HG03103 (cell line): ENCODE results near the gene RUFY3.
"Not testable (repeated sequence)": the region's sequence is repeated elsewhere in the genome, so short reads cannot be mapped to it uniquely, and the experiment has no call there.

ENCODE experiments used
- ATAC-seq: cut with Tn5 transposase; IDR thresholded peaks from one replicate; pipeline ENCODE4 v1.9.1; 2021; ENCODE audit warnings: low read depth; ENCODE audit not compliant: unreplicated experiment

RUFY3 gene

DNA sequence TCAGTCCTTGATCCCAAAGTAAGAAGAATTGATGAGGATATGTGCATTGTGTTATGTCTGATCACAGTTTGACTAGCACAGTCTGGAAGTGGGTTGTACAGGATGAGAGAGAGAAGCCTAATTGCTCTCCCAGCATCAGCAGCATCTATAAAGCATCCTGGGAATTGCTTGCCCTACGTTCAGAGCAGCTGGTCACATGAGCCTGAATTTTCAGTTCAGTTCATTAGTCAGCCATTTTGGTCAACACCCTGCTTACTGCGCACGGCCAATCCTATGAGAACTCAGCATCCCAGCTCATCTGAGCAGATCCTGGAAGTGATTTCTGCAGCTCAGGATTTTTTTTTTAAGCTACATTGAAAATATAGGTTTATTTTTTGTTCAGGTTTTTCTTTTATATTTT is at the start of gene RUFY3:
Gene RUFY3, plus strand, starts transcription at position 218 of the 400 bp plus-strand sequence. CDS start 610 bp downstream, outside the sequence.
- no peak for ATAC-seq

DNA sequence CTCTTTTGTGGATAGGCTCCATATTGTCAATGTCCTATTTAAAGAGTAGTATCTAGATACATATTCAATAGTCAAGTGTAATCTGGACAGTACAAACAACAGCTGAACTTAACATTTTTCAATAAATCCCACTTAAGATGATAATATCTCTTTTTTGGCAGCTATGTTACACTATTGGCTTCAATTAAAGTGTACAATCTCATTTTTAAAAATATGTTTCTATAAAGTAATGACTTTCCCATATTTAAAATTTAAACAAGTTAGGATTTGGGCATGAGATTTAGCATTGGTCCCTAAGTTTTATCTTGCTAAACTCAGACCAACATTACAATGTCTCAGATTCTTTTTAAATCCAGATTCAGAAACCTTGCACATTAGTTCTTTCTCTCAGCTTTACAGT is 47.6 kb upstream of the RUFY3 start:
- no peak for ATAC-seq

- no peak for ATAC-seq
Measured at GRCh38 chr4:70674731-70675130, 47.0 kb upstream of the RUFY3 start.

DNA sequence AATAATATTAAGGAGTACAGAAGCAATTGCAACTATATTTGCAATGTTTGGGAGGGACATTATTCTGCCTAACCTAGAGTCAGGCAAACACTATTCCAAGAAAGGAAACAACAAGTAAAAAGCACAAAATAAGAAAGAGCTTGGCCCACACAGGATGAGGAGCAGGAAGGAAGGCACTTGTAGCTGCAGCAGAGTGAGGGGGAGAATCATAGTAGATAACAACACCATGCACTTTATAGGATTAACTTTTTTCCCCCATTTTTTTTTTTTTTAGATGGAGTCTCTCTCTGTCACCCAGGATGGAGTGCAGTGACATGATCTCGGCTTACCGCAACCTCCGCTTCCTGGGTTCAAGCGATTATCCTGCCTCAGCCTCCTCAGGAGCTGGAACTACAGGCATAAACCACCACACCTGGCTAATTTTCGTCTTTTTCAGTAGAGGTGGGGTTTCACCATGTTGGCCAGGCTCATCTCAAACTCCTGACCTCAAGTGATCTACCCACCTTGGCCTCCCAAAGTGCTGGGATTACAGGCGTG is 45.1 kb upstream of the RUFY3 start:
- ATAC-seq = no peak

- peak; percentile 77 for ATAC-seq
Measured at GRCh38 chr4:70678383-70678999, 43.3 kb upstream of the RUFY3 start.

DNA sequence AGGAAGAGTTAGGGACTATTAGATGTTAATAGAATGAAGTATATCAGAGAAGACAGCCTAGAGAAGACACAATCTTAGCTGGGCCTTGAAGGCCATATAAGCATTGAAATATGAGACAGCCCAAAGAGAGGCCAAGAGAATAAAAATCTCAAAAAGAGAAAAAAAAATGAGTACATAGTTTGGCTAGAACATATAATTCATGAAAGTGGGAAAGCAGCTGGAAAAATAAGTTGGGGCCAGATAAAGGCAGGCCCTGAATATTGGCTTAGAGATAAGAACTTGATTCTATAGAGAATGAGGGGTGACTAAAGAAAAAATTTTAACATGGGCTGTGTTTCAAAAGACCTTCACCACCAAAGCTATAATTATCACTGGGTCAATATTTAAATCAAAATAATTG is 40.8 kb upstream of the RUFY3 start:
- ATAC-seq = no peak

- ATAC-seq = no peak
Measured at GRCh38 chr4:70681704-70682103, 40.1 kb upstream of the RUFY3 start.

DNA sequence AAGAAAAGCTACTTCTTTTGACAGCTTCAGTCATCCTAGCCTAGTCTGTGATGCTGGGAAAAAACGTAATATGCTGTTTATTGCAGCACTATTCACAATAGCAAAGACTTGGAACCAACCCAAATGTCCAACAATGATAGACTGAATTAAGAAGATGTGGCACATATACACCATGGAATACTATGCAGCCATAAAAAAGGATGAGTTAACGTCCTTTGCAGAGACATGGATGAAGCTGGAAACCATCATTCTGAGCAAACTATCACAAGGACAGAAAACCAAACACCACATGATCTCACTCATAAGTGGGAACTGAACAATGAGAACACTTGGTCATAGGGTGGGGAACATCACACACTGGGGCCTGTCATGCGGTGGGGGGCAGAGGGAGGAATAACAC is 39.6 kb upstream of the RUFY3 start:
- ATAC-seq = not testable (repeated sequence)

- no peak for ATAC-seq
Measured at GRCh38 chr4:70687392-70687791, 34.4 kb upstream of the RUFY3 start.

- peak; percentile 90 for ATAC-seq
Measured at GRCh38 chr4:70687821-70688794, 33.7 kb upstream of the RUFY3 start, which contains the start of gene UTP3. Gene UTP3 (plus strand): TSS chr4:70688532. CDS start chr4:70688678, 146 bp downstream.

GRCh38 chr4:70688795-70689231 is 33.0 kb upstream of the RUFY3 start:
- no peak for ATAC-seq

DNA sequence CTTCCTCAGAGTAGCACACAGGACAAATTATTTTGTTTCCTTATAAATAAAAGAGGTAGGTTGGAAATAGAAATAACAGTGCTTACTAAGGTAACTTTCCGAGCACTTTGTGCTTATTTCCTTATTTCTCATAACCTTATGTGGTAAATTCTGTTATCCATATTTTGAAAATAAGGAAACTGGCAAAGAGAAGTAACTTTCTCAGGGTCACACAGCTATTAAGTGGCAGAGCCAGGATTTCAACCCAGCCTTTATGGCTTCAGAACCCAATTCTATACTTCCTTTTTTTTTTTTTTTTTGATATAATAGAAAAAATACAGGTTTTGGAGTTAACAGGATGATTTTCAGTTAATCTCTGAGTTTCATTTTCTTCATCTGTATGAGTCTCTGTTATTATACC is 30.1 kb upstream of the RUFY3 start:
- no peak for ATAC-seq

- ATAC-seq = not testable (repeated sequence)
Measured at GRCh38 chr4:70694633-70695032, 27.1 kb upstream of the RUFY3 start.

- ATAC-seq = not testable (repeated sequence)
Measured at GRCh38 chr4:70698435-70698834, 23.3 kb upstream of the RUFY3 start.

DNA sequence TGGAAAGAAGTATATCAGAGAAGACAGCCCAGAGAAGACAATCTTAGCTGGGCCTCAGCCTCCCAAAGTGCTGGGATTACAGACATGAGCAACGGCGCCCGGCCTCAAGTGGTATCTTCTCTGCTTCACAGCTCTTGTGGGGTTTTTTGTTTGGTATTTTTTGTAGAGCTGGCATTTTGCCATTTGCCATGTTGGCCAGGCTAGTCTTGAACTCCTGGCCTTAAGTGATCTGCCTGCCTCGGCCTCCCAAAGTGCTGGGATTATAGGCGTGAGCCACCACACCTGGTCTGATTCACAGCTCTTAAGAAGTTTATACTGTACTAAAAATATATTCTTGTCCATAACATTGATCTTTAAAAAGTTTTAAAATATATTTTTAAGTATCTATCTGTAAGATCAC is 21.1 kb upstream of the RUFY3 start:
- no peak for ATAC-seq

DNA sequence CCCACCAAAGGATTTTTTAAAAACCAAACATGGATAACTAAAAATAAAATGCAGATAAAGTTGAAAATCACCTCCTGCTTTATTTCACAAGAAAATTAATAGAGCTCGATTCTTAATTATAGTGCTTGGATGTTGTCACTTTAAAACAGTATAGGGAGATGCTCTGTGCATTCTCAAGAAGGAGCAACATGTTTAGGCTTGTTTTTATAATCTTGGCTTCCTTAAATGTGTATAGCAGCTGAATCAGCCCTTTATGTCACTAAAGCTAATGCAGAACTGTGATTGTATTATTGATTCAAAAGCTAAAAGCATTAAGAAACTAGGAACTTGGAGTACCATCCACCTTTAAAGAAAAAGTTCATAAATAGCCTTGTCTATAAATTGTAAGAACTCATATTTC is 20.5 kb upstream of the RUFY3 start:
- no peak for ATAC-seq

DNA sequence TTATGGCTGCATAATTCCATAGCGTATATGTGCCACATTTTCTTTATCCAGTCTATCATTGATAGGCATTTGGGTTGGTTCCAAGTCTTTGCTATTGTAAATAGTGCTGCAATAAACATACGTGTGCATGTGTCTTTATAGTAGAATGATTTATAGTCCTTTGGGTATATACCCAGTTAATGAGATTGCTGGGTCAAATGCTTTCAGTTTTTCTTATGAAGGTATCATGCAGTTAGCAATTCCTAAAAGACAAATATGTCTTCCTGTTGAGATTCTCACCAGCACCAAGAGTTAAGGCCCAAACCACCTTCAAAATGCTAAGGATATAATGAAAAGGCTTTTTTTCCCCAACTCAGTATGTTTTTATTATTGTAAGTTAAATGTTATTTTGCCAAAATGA is 19.2 kb upstream of the RUFY3 start:
- not testable (repeated sequence) for ATAC-seq

DNA sequence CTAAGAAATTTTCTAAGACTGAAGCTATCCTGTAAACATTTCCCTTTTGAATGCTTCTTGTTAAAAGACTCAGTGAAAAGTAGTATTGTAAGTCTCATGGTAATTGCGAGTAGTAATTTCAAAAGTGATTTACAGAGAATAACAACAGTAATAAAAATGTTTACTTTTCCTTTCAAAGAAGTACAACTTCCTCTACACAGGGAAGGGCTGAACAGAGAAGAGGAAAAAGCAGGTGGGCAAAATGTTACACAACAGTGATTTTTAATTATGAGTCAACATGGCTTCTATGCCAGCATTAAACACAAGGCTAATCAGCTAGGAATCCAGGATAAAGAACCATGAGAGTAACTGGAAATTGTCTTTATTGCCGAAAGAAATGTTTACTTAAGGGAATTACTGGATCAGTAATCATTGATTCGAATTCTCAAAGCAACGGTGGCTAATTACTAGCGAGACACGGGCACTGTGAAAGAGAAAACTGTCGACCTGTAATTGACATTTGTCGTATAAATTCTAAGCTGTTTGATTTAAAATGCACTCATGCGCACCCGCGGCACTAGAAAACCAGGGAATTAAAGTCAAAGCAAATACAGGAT is 18.0 kb upstream of the RUFY3 start:
- no peak for ATAC-seq

- ATAC-seq = peak; percentile 55
Measured at GRCh38 chr4:70704215-70704930, 17.4 kb upstream of the RUFY3 start.

DNA sequence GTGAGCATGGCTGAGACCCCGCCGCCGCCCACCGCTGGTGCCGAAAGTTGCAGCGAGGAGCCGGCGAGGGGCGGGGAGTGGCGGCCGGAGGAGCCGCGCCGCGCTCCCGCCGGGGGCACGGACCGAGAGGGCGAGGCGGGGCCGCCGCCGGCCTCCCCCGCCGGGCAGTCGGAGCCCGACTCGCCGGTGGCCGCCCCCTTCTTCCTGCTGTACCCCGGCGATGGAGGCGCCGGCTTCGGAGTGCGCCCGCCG is 16.9 kb upstream of the RUFY3 start:
- ATAC-seq = peak; percentile 24
